ENCODE measurements around the gene DDX5. TPM values are rescaled to one million over a fixed set of nuclear protein-coding genes. Genes with fewer than 3 reads are reported as not detected.

DDX5 gene
- total RNA-seq, 1 donor from 2014 or later: 1,273 TPM

GRCh38 chr17:64546716-64547115 is 40.6 kb upstream of the DDX5 start:
- peak; percentile 80 for DNase-seq
- Mint-ChIP-seq H3K36me3 (ENCODE audit: unreplicated experiment) (no peaks in the 10 kb centered on the region), H3K27ac (ENCODE audit: unreplicated experiment) (peak overlapping the region; percentile 92), H3K9me3 (ENCODE audit: unreplicated experiment) (no peaks in the 10 kb centered on the region), H3K27me3 (ENCODE audit: unreplicated experiment) (no peaks in the 10 kb centered on the region), H3K4me3 (ENCODE audit: unreplicated experiment) (peak overlapping the region; percentile 68), H3K4me1 (ENCODE audit: low read depth, unreplicated experiment) (peaks cover 18% of the 10 kb centered on the region)
- no peak for TF ChIP-seq CTCF (IDR thresholded peaks at IDR 0.05; ENCODE audit: partially characterized antibody, unreplicated experiment)

- TF ChIP-seq CTCF (IDR thresholded peaks at IDR 0.05; ENCODE audit: partially characterized antibody, unreplicated experiment): no peak
- Mint-ChIP-seq H3K4me1 (ENCODE audit: low read depth, unreplicated experiment) (peaks cover 18% of the 10 kb centered on the region), H3K27me3 (ENCODE audit: unreplicated experiment) (peaks cover 2% of the 10 kb centered on the region), H3K36me3 (ENCODE audit: unreplicated experiment) (no peaks in the 10 kb centered on the region), H3K4me3 (ENCODE audit: unreplicated experiment) (no peak overlapping the region), H3K9me3 (ENCODE audit: unreplicated experiment) (no peaks in the 10 kb centered on the region), H3K27ac (ENCODE audit: unreplicated experiment) (no peak overlapping the region)
- no peak for DNase-seq
Measured at GRCh38 chr17:64544742-64545141, 38.7 kb upstream of the DDX5 start.

- H3K27me3 Mint-ChIP-seq (ENCODE audit: unreplicated experiment): peaks cover 4% of the 10 kb centered on the region
- no peak for DNase-seq
- peaks cover 5% of the 10 kb centered on the region for H3K36me3 Mint-ChIP-seq (ENCODE audit: unreplicated experiment)
- no peak overlapping the region for H3K27ac Mint-ChIP-seq (ENCODE audit: unreplicated experiment)
- TF ChIP-seq CTCF (IDR thresholded peaks at IDR 0.05; ENCODE audit: partially characterized antibody, unreplicated experiment): no peak
- H3K4me3 Mint-ChIP-seq (ENCODE audit: unreplicated experiment): no peak overlapping the region
- H3K9me3 Mint-ChIP-seq (ENCODE audit: unreplicated experiment): peaks cover 4% of the 10 kb centered on the region
- no peaks in the 10 kb centered on the region for H3K4me1 Mint-ChIP-seq (ENCODE audit: low read depth, unreplicated experiment)
Measured at GRCh38 chr17:64540118-64540776, 34.2 kb upstream of the DDX5 start.

GRCh38 chr17:64538508-64539130 is 32.5 kb upstream of the DDX5 start:
- Mint-ChIP-seq H3K36me3 (ENCODE audit: unreplicated experiment) (peaks cover 5% of the 10 kb centered on the region), H3K4me3 (ENCODE audit: unreplicated experiment) (no peak overlapping the region)
- no peak for TF ChIP-seq CTCF (IDR thresholded peaks at IDR 0.05; ENCODE audit: partially characterized antibody, unreplicated experiment)

GRCh38 chr17:64537488-64537887 is 31.4 kb upstream of the DDX5 start:
- TF ChIP-seq CTCF (IDR thresholded peaks at IDR 0.05; ENCODE audit: partially characterized antibody, unreplicated experiment): no peak
- H3K4me1 Mint-ChIP-seq (ENCODE audit: low read depth, unreplicated experiment): no peaks in the 10 kb centered on the region
- peaks cover 5% of the 10 kb centered on the region for H3K36me3 Mint-ChIP-seq (ENCODE audit: unreplicated experiment)
- H3K27me3 Mint-ChIP-seq (ENCODE audit: unreplicated experiment): peaks cover 4% of the 10 kb centered on the region
- H3K4me3 Mint-ChIP-seq (ENCODE audit: unreplicated experiment): no peak overlapping the region
- H3K27ac Mint-ChIP-seq (ENCODE audit: unreplicated experiment): no peak overlapping the region
- H3K9me3 Mint-ChIP-seq (ENCODE audit: unreplicated experiment): peaks cover 4% of the 10 kb centered on the region
- no peak for DNase-seq

More at GRCh38 chr17:64538508-64539130, 32.5 kb upstream of the DDX5 start:
- Mint-ChIP-seq H3K27me3 (ENCODE audit: unreplicated experiment) (peaks cover 4% of the 10 kb centered on the region), H3K27ac (ENCODE audit: unreplicated experiment) (peak overlapping the region; percentile 45), H3K4me1 (ENCODE audit: low read depth, unreplicated experiment) (no peaks in the 10 kb centered on the region), H3K9me3 (ENCODE audit: unreplicated experiment) (peaks cover 4% of the 10 kb centered on the region)
- DNase-seq: no peak
